K562 (cell line): Measurements from ENCODE around the gene MOSPD3. TPM values are rescaled to one million over a fixed set of nuclear protein-coding genes. Genes with fewer than 3 reads are reported as not detected.

Experiments
- ATAC-seq: fragments of 200-7000 bp; cut with Tn5 transposase; 3 replicates; pipeline ENCODE4 v1.9.1; 2020; ENCODE audit warnings: moderate library complexity
- BruUV-seq: library from RNA; stranded (reverse); fragments of 400-500 nt; replicated peaks from 2 replicates; lab custom pipeline; 2021; lab: Mats Ljungman, UMichigan
- CTCF ChIA-PET: fragments of 300-600 bp; formaldehyde crosslinking; extraction: SDS; loops from one replicate; lab custom pipeline; 2021; ENCODE audit warnings: low intra/inter-chr PET ratio; lab: Yijun Ruan, JAX
- POLR2A ChIA-PET: fragments of 300-600, 350-650 bp; sonication (Branson Sonifier 250); formaldehyde crosslinking; extraction: SDS; loops from one replicate; lab custom pipeline; 2021; ENCODE audit warnings: antibody characterized with exemption, inconsistent platforms; lab: Yijun Ruan, JAX
- DNase-seq, 4 experiments: peaks; one replicate each; pipeline versions ENCODE4 v3.0.0 to v3.0.0-alpha.2; 2011 to 2018; ENCODE audit warnings: low spot score in 3 of 4, mixed read lengths in 3 of 4; ENCODE audit errors: extremely low read depth in 1 of 4
- FAIRE-seq: peaks from 2 replicates; lab custom pipeline; 2011; peaks lifted over from hg19 to GRCh38; lab: Jason Lieb, UNC
- H2AFZ ChIP-seq: 2 replicates; pipeline ENCODE4 v1.6.0; 2011; ENCODE audit warnings: low read depth, low read length, control low read depth, inconsistent platforms
- H3K27ac ChIP-seq: fragments of 200-600 bp; 3 replicates; pipeline ENCODE4 v1.8.0; 2011; ENCODE audit warnings: low read depth, mild to moderate bottlenecking, control low read depth, inconsistent platforms, low read length, moderate library complexity, mixed read lengths; ENCODE audit errors: extremely low read depth
- H3K27me3 ChIP-seq, 2 experiments: fragments of 300-600 bp in 1 of 2; 2 replicates in 1 of 2; 3 replicates in 1 of 2; pipeline versions ENCODE4 v1.6.0 to v1.8.0; 2011; ENCODE audit warnings: inconsistent platforms in 2 of 2, low read length in 2 of 2, mild to moderate bottlenecking in 1 of 2, mixed read lengths in 1 of 2, moderate library complexity in 1 of 2; ENCODE audit not compliant: control insufficient read depth in 2 of 2, insufficient read depth in 2 of 2
- H3K36me3 ChIP-seq: fragments of 300-600 bp; 3 replicates; pipeline ENCODE4 v1.8.0; 2011; ENCODE audit warnings: mild to moderate bottlenecking, low read length, inconsistent platforms; ENCODE audit not compliant: control insufficient read depth, insufficient read depth
- H3K4me1 ChIP-seq, 2 experiments: fragments of 200-600 bp in 1 of 2; replicated peaks in 1 of 2; 2 replicates in 1 of 2; 3 replicates in 1 of 2; pipeline versions ENCODE4 v1.5.1 to v1.8.0; 2011; ENCODE audit warnings: inconsistent platforms in 2 of 2, low read length in 2 of 2, mild to moderate bottlenecking in 1 of 2, mixed read lengths in 1 of 2, moderate library complexity in 1 of 2; ENCODE audit not compliant: control insufficient read depth in 2 of 2, insufficient read depth in 2 of 2
- H3K4me2 ChIP-seq: 2 replicates; pipeline ENCODE4 v1.6.1; 2011; ENCODE audit warnings: low read length, control low read depth, inconsistent platforms, mixed read lengths; ENCODE audit not compliant: insufficient read depth
- H3K4me3 ChIP-seq: fragments of 200-600 bp; sonication (generic), shearing (Covaris generic); 2 replicates; pipeline ENCODE4 v1.5.1; 2016; ENCODE audit warnings: control low read depth, inconsistent platforms
- H3K79me2 ChIP-seq: fragments of 200-600 bp; 3 replicates; pipeline ENCODE4 v1.8.0; 2011; ENCODE audit warnings: low read length, inconsistent platforms; ENCODE audit not compliant: control insufficient read depth, insufficient read depth
- H3K9ac ChIP-seq, 2 experiments: 2 replicates each; pipeline versions ENCODE4 v1.6.0 to v1.6.1; 2011; ENCODE audit warnings: low read depth in 2 of 2, low read length in 2 of 2, control low read depth in 1 of 2, inconsistent platforms in 1 of 2, mild to moderate bottlenecking in 1 of 2, mixed read lengths in 1 of 2; ENCODE audit not compliant: insufficient read depth in 1 of 2
- H3K9me1 ChIP-seq: one replicate; pipeline ENCODE4 v1.6.0; 2011; ENCODE audit warnings: inconsistent platforms, mild to moderate bottlenecking, low read length, moderate library complexity; ENCODE audit not compliant: control insufficient read depth, insufficient read depth
- H3K9me3 ChIP-seq: replicated peaks from 2 replicates; pipeline ENCODE4 v1.5.1; 2011; ENCODE audit warnings: low read depth, low read length, inconsistent platforms; ENCODE audit not compliant: control insufficient read depth, insufficient read depth
- H4K20me1 ChIP-seq: replicated peaks from 2 replicates; pipeline ENCODE4 v1.6.1; 2011; ENCODE audit warnings: low read length, inconsistent platforms, mixed read lengths; ENCODE audit not compliant: control insufficient read depth, insufficient read depth
- CBFB ChIP-seq: sonication (generic); formaldehyde crosslinking; IDR thresholded peaks from 2 replicates; pipeline ENCODE4 v1.4.0; 2020; ENCODE audit warnings: mild to moderate bottlenecking, missing genetic modification reagents
- POLR2A ChIP-seq: fragments of 450-650 bp; conservative IDR thresholded peaks from 2 replicates; pipeline ENCODE4 v1.6.1; 2016
- POLR2G ChIP-seq: fragments of 200-400 bp; formaldehyde crosslinking; IDR thresholded peaks from 2 replicates; pipeline ENCODE4 v1.6.1; 2017; ENCODE audit warnings: low read depth, mild to moderate bottlenecking, antibody characterized with exemption, low read length, moderate library complexity
- TSC22D4 ChIP-seq: fragments of 450-650 bp; IDR thresholded peaks from 2 replicates; pipeline ENCODE4 v1.6.1; 2016; ENCODE audit warnings: missing genetic modification characterization, missing biosample characterization, control low read depth
- whole genome bisulfite sequencing: fragments of 100-300 bp; shearing (Covaris generic); methylation state at CpG from one replicate; pipeline ENCODE4 v1.1.6; 2016; ENCODE audit warnings: low coverage, mixed read lengths; ENCODE audit not compliant: insufficient coverage; ENCODE audit errors: missing lambda C conversion rate; 5-methylcytosine and 5-hydroxymethylcytosine counted together
- in situ Hi-C: fragments of 300-500 bp; cut with MboI; formaldehyde crosslinking; loops from 4 replicates; pipeline ENCODE4 v1.15.0; 2018; ENCODE audit warnings: inconsistent platforms, mixed read lengths
- intact Hi-C: fragments of 100-400 bp; cut with micrococcal nuclease; formaldehyde crosslinking; loops from 2 replicates; pipeline ENCODE4 v1.14.2; 2022
- polyA plus RNA-seq, 8 experiments: library from polyadenylated mRNA; depleted of rRNA in 4 of 8; stranded (reverse) in 5 of 8; unstranded in 3 of 8; fragments of >200 nt; fragmentation: Nextera tagmentation in 2 of 8; fragmentation: Illumina TruSeq in 1 of 8; extraction: Ambion mirVana in 2 of 8; extraction: Trizol in 1 of 8; gene quantifications; 2 replicates each; pipeline versions ENCODE4 v1.2.1 to v1.2.3, GENCODE V29; 2011 to 2014; ENCODE audit warnings: inconsistent platforms in 1 of 8, missing spikeins in 1 of 8
- total RNA-seq, 7 experiments: library from RNA; depleted of rRNA in 6 of 7; stranded (reverse); fragments of >200 nt in 6 of 7; fragmentation: Illumina TruSeq in 2 of 7; extraction: Trizol in 2 of 7; gene quantifications; 2 replicates each; pipeline versions ENCODE4 v1.2.1 to v1.2.3, GENCODE V29; 2011 to 2021; ENCODE audit warnings: low replicate concordance in 1 of 7

The MOSPD3 gene
- total and polyA plus RNA-seq, 9 of the 15 experiments (the other 6 are each of a cell fraction or from before 2014, with no cell fraction given), result 1.4 to 32.1 (median 7.3) TPM

DNA sequence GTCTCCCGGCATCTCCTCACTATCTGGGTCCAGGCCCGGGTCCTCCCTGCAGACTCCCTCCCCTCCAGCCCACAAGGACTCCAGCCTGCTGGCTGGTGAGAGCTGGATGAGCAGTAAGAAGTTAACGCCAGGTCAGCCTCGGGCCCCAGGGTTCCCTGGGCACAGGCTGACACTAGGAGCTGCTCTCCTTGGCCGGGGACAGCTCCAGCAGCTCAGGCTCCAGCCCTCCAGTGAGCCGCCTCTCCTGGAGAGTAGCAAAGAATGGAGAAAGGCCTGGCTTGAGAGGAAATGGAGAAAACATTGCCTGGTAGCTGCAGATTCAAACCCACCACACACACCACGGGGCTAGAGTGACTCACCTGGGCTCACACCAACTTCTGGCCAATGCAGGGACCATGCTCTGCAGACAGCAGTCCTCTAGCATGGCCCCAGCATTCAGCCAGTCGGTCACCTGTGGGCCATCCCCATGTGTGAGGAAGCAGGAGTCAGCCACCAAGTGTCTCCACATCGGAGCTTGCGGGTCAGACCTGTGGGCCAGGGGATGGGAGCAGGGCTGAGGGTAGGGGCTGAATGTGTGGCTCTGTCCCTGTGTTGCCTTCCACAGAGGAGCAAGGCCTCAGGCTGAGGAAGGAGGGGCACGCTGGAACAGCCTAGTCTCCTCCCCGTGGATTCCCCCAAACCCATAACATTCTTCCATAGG is 45.2 kb upstream of the MOSPD3 start:
- H3K4me2 ChIP-seq, result no peak overlapping the region
- peak overlapping the region in 1 of 2 experiments; percentile 60; a peak in 2 of 4 replicates for H3K9ac ChIP-seq
- no TSS peak for BruUV-seq
- WGBS, result 64% methylated on average over 12 of the region's 12 CpGs
- DNase-seq, result no peak
- H3K27ac ChIP-seq, result no peak overlapping the region
- in situ Hi-C loops, result loop anchor here (25.0 kb wide), 1 partner anchor 105 kb away; the partner anchor contains the start of gene SPACDR
- intact Hi-C loops, result no loop called here
- FAIRE-seq, result no peak
- H3K9me1 ChIP-seq, result peaks cover 8% of the 10 kb centered on the region
- TF ChIP-seq POLR2G (peak; percentile 62), CBFB (CRISPR knock-in tag) (0 out of 2 replicates have a peak, but pooled peaks have one; percentile 40), POLR2A (0 out of 2 replicates have a peak, but pooled peaks have one; percentile 11), TSC22D4 (tag) (no peak)
- TF ChIP-seq, all 486 proteins: peak for 3
- Histone ChIP-seq H2AFZ (no peak overlapping the region), H3K4me1 (peaks cover 6 to 68% of the 10 kb centered on the region in 2 experiments; a peak in 4 of 5 replicates), H3K79me2 (no peaks in the 10 kb centered on the region), H3K36me3 (peaks cover 8% of the 10 kb centered on the region; the same call in 1 of the 3 replicates), H3K4me3 (no peak overlapping the region), H3K9me3 (no peaks in the 10 kb centered on the region), H4K20me1 (no peaks in the 10 kb centered on the region), H3K27me3 (no peaks in the 10 kb centered on the region)
- POLR2A ChIA-PET, result interaction anchor here (0.6 to 1.8 kb wide), 6 partner anchors 11 to 1404 kb away, joined by 3 to 5 read pairs (median 3); partner anchors contain the start of gene FBXO24
- CTCF ChIA-PET, result no interaction called here
- peak; percentile 2 for ATAC-seq
